ENCODE data around the gene ZNF606. TPM values are rescaled to one million over a fixed set of nuclear protein-coding genes. Genes with fewer than 3 reads are reported as not detected.

Gene ZNF606
- total RNA-seq, 1 experiment from 2014 or later: 6.5 TPM

GRCh38 chr19:57934820-57935665 is 67.6 kb downstream of the ZNF606 start, which contains the start of gene ZNF418:
Gene ZNF418, minus strand, starts transcription at chr19:57935402. Its CDS starts 1,580 bp downstream, at chr19:57933822.
- no peak for DNase-seq (ENCODE audit: low spot score)

GRCh38 chr19:57927587-57927986 is 75.0 kb downstream of the ZNF606 start:
- no peak for DNase-seq (ENCODE audit: low spot score)

Other genes with a start within 250 kb of the ZNF606 start
- gene ZNF586, start 233.1 kb downstream of the ZNF606 start, total RNA-seq (2014; rRNA removed; shearing (Covaris generic)): 12.7 and 19.3 TPM in 2 replicates
- gene ZNF552, start 187.9 kb downstream of the ZNF606 start, total RNA-seq (2014; rRNA removed; shearing (Covaris generic)): 3.9 and 4.3 TPM in 2 replicates
- gene ZNF587B, start 172.5 kb downstream of the ZNF606 start, total RNA-seq (2014; rRNA removed; shearing (Covaris generic)): 7.4 and 11.9 TPM in 2 replicates
- gene ZNF587, start 153.0 kb downstream of the ZNF606 start, total RNA-seq (2014; rRNA removed; shearing (Covaris generic)): 4.3 and 11.9 TPM in 2 replicates
- gene ZNF814, start 113.8 kb downstream of the ZNF606 start, total RNA-seq (2014; rRNA removed; shearing (Covaris generic)): 3.6 and 11.1 TPM in 2 replicates
- 4.9 and 12.1 TPM in 2 replicates for gene ZNF417, start 86.2 kb downstream of the ZNF606 start, total RNA-seq (2014; rRNA removed; shearing (Covaris generic))
- 0.50 TPM in 1 of 2 replicates, not detected in the other for gene ZNF418, start 67.4 kb downstream of the ZNF606 start, total RNA-seq (2014; rRNA removed; shearing (Covaris generic))
- gene ZNF256, start 55.1 kb downstream of the ZNF606 start, total RNA-seq (2014; rRNA removed; shearing (Covaris generic)): 2.5 and 8.7 TPM in 2 replicates
- gene C19orf18, start 28.3 kb downstream of the ZNF606 start, total RNA-seq (2014; rRNA removed; shearing (Covaris generic)): not detected in 2 replicates
- gene ZSCAN1, start 31.2 kb upstream of the ZNF606 start, total RNA-seq (2014; rRNA removed; shearing (Covaris generic)): 1.8 TPM in 1 of 2 replicates, not detected in the other
- gene ZNF135, start 56.5 kb upstream of the ZNF606 start, total RNA-seq (2014; rRNA removed; shearing (Covaris generic)): not detected in 2 replicates
- 2.2 and 3.8 TPM in 2 replicates for gene ZSCAN18, start 95.4 kb upstream of the ZNF606 start, total RNA-seq (2014; rRNA removed; shearing (Covaris generic))
- gene ZNF329, start 148.0 kb upstream of the ZNF606 start, total RNA-seq (2014; rRNA removed; shearing (Covaris generic)): 8.7 and 11.1 TPM in 2 replicates
- gene ZNF274, start 180.2 kb upstream of the ZNF606 start, total RNA-seq (2014; rRNA removed; shearing (Covaris generic)): 14.5 and 22.8 TPM in 2 replicates
- 0.02 and 0.08 TPM in 2 replicates for gene ZNF544, start 226.1 kb upstream of the ZNF606 start, total RNA-seq (2014; rRNA removed; shearing (Covaris generic))

Data from H4 (cell line).